ENCODE measurements around the gene HECTD3. TPM values are rescaled to one million over a fixed set of nuclear protein-coding genes. Genes with fewer than 3 reads are reported as not detected.

Gene HECTD3
- total and polyA plus RNA-seq, 9 of the 15 experiments (the other 6 are each of a cell fraction or from before 2014, with no cell fraction given) = 6.3 to 50.8 (median 18.9) TPM

DNA sequence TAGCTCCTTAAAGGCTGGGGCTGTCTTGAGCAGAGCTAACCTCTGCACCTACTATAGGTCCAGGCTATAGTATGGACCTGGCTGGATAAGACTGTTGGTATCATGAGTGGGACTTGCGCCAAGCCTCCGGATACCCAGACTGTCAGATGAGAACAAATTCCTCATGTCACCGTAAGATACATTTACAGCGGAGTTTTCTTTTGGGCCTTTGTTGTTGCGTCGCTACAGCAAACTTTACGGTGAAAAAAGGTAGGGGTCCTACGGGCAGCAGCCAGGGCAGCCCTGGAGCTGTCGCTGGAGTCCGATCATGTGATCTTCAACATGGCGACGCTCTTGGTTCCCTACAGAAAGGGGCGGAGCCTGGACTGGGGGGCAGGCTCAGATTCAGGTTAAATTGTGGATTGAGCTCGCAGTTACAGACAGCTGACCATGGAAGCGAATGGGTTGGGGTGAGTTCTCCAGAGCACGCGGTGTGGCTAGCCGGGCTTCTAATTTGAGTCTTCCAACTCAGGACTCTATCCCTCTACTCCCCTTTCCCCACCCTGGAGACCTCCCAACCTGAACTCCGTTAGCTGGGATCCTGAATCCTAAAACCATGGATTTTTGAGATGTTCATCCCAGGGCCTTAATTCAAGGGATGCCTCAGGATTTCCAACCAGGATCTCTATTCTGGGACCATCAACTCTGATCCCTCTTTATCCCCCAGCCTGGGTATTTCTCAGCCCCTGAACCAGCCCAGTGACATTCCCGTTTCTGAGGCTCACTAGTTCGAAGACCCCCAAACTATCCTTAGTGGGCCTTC lies 914 bp upstream of the HECTD3 start, which contains the start of gene UROD (continued):
- TF ChIP-seq HDAC1 (IDR thresholded peaks at IDR 0.05) = peak in 1 of 2 experiments; percentile 92; a peak in 2 of 4 replicates
- TF ChIP-seq ZNF184 (CRISPR knock-in tag; IDR thresholded peaks at IDR 0.05) = no peak
- no peak for TF ChIP-seq NCOA1 (IDR thresholded peaks at IDR 0.05; ENCODE audit: low read depth)
- TF ChIP-seq MEF2A (IDR thresholded peaks at IDR 0.05; ENCODE audit: control insufficient read depth, low read depth, low read length) = peak; percentile 1; the same call in 1 of the 2 replicates
- TF ChIP-seq ZNF41 (CRISPR knock-in tag; conservative IDR thresholded peaks at IDR 0.05) = no peak
- TF ChIP-seq TEAD4 (IDR thresholded peaks at IDR 0.05; ENCODE audit: low read length) = no peak; the same call in 1 of the 2 replicates
- TF ChIP-seq TEAD4 (CRISPR knock-in tag; IDR thresholded peaks at IDR 0.05; ENCODE audit: borderline replicate concordance) = no peak
- TF ChIP-seq, protein P1, sequence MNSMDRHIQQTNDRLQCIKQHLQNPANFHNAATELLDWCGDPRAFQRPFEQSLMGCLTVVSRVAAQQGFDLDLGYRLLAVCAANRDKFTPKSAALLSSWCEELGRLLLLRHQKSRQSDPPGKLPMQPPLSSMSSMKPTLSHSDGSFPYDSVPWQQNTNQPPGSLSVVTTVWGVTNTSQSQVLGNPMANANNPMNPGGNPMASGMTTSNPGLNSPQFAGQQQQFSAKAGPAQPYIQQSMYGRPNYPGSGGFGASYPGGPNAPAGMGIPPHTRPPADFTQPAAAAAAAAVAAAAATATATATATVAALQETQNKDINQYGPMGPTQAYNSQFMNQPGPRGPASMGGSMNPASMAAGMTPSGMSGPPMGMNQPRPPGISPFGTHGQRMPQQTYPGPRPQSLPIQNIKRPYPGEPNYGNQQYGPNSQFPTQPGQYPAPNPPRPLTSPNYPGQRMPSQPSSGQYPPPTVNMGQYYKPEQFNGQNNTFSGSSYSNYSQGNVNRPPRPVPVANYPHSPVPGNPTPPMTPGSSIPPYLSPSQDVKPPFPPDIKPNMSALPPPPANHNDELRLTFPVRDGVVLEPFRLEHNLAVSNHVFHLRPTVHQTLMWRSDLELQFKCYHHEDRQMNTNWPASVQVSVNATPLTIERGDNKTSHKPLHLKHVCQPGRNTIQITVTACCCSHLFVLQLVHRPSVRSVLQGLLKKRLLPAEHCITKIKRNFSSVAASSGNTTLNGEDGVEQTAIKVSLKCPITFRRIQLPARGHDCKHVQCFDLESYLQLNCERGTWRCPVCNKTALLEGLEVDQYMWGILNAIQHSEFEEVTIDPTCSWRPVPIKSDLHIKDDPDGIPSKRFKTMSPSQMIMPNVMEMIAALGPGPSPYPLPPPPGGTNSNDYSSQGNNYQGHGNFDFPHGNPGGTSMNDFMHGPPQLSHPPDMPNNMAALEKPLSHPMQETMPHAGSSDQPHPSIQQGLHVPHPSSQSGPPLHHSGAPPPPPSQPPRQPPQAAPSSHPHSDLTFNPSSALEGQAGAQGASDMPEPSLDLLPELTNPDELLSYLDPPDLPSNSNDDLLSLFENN (IDR thresholded peaks at IDR 0.05; ENCODE audit: low read depth in 2 of 2, low read length in 2 of 2) = 0 out of 4 replicates have a peak, but pooled peaks of 1 of the 2 experiments have one; percentile 45
- peak; percentile 98 for TF ChIP-seq PHF20 (IDR thresholded peaks at IDR 0.05; ENCODE audit: partially characterized antibody)
- no peak for TF ChIP-seq STAT5A (IDR thresholded peaks at IDR 0.05; ENCODE audit: borderline replicate concordance, low read length)
- TF ChIP-seq, protein P2, sequence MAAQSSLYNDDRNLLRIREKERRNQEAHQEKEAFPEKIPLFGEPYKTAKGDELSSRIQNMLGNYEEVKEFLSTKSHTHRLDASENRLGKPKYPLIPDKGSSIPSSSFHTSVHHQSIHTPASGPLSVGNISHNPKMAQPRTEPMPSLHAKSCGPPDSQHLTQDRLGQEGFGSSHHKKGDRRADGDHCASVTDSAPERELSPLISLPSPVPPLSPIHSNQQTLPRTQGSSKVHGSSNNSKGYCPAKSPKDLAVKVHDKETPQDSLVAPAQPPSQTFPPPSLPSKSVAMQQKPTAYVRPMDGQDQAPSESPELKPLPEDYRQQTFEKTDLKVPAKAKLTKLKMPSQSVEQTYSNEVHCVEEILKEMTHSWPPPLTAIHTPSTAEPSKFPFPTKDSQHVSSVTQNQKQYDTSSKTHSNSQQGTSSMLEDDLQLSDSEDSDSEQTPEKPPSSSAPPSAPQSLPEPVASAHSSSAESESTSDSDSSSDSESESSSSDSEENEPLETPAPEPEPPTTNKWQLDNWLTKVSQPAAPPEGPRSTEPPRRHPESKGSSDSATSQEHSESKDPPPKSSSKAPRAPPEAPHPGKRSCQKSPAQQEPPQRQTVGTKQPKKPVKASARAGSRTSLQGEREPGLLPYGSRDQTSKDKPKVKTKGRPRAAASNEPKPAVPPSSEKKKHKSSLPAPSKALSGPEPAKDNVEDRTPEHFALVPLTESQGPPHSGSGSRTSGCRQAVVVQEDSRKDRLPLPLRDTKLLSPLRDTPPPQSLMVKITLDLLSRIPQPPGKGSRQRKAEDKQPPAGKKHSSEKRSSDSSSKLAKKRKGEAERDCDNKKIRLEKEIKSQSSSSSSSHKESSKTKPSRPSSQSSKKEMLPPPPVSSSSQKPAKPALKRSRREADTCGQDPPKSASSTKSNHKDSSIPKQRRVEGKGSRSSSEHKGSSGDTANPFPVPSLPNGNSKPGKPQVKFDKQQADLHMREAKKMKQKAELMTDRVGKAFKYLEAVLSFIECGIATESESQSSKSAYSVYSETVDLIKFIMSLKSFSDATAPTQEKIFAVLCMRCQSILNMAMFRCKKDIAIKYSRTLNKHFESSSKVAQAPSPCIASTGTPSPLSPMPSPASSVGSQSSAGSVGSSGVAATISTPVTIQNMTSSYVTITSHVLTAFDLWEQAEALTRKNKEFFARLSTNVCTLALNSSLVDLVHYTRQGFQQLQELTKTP (IDR thresholded peaks at IDR 0.05; ENCODE audit: low read depth in 1 of 2, partially characterized antibody in 2 of 2) = peak in 1 of 2 experiments; percentile 75
- peak; percentile 80 for TF ChIP-seq SETDB1 (IDR thresholded peaks at IDR 0.05; ENCODE audit: low read length)
- peak; percentile 74 for TF ChIP-seq CBFA2T2 (conservative IDR thresholded peaks at IDR 0.05)
- TF ChIP-seq, protein P3, sequence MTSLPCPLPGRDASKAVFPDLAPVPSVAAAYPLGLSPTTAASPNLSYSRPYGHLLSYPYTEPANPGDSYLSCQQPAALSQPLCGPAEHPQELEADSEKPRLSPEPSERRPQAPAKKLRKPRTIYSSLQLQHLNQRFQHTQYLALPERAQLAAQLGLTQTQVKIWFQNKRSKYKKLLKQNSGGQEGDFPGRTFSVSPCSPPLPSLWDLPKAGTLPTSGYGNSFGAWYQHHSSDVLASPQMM (CRISPR knock-in tag; IDR thresholded peaks at IDR 0.05) = no peak
- TF ChIP-seq DPF2 (IDR thresholded peaks at IDR 0.05) = no peak
- no peak for TF ChIP-seq SLC30A9 (CRISPR knock-in tag; IDR thresholded peaks at IDR 0.05)
